A549 (cell line): Measurements from ENCODE around the gene PIH1D1. TPM values are rescaled to one million over a fixed set of nuclear protein-coding genes. Genes with fewer than 3 reads are reported as not detected.

Source experiments
- ATAC-seq, 2 experiments: fragments of 200-7000 bp in 1 of 2; fragments of >200 bp in 1 of 2; cut with Nextera tagmentation in 1 of 2; cut with Tn5 transposase in 1 of 2; 3 replicates each; pipeline versions ENCODE4 v1.8.0 to v1.9.1; 2018 to 2020; ENCODE audit warnings: mild to moderate bottlenecking in 1 of 2, moderate library complexity in 1 of 2
- CTCF ChIA-PET: fragments of 300-600 bp; sonication (Branson Sonifier 250); formaldehyde crosslinking; extraction: SDS; loops from one replicate; lab custom pipeline; 2021; ENCODE audit warnings: antibody characterized with exemption, inconsistent platforms; lab: Yijun Ruan, JAX
- POLR2A ChIA-PET: fragments of 350-600 bp; formaldehyde crosslinking; extraction: SDS; loops from one replicate; lab custom pipeline; 2021; ENCODE audit warnings: antibody characterized with exemption, inconsistent platforms; lab: Yijun Ruan, JAX
- DNase-seq, 2 experiments: peaks; one replicate each; pipeline versions ENCODE4 v3.0.0 to v3.0.0-alpha.2; 2011 to 2016; ENCODE audit warnings: low read depth in 1 of 2, low spot score in 1 of 2
- FAIRE-seq: peaks from 2 replicates; lab custom pipeline; 2011; peaks lifted over from hg19 to GRCh38; lab: Jason Lieb, UNC
- H3K27ac ChIP-seq, 2 experiments: fragments of >200 bp; sonication (Bioruptor Twin); formaldehyde crosslinking; 3 replicates each; pipeline ENCODE4 v1.5.1; 2016 to 2017
- H3K4me1 ChIP-seq: fragments of >200 bp; sonication (Bioruptor Twin); formaldehyde crosslinking; 3 replicates; pipeline ENCODE4 v1.6.1; 2016
- H3K4me2 ChIP-seq: fragments of >200 bp; sonication (Bioruptor Twin); formaldehyde crosslinking; 3 replicates; pipeline ENCODE4 v1.6.1; 2016
- H3K4me3 ChIP-seq: fragments of >200 bp; sonication (Bioruptor Twin); formaldehyde crosslinking; 3 replicates; pipeline ENCODE4 v1.5.1; 2016
- H3K9me3 ChIP-seq: fragments of >200 bp; sonication (Bioruptor Twin); formaldehyde crosslinking; 3 replicates; pipeline ENCODE4 v1.6.1; 2016
- ATOH8 ChIP-seq: fragments of 250-450 bp; sonication (Bioruptor Pico); IDR thresholded peaks from 2 replicates; pipeline ENCODE4 v1.5.0; 2020; ENCODE audit warnings: low read depth, mild to moderate bottlenecking, moderate library complexity
- CEBPB ChIP-seq, 2 experiments: fragments of >200 bp in 1 of 2; sonication (Bioruptor Twin) in 1 of 2; formaldehyde crosslinking in 1 of 2; IDR thresholded peaks; 2 replicates each; pipeline ENCODE4 v1.6.1; 2012 to 2016
- CHD2 ChIP-seq: fragments of 150-350 bp; IDR thresholded peaks from 2 replicates; pipeline ENCODE4 v1.6.1; 2014; ENCODE audit warnings: low read length; ENCODE audit not compliant: partially characterized antibody
- FOSL2 ChIP-seq, 2 experiments: fragments of 450-650 bp in 1 of 2; fragments of >200 bp in 1 of 2; sonication (Bioruptor Twin) in 1 of 2; formaldehyde crosslinking; IDR thresholded peaks; 2 replicates each; pipeline versions ENCODE4 v1.5.0 to v1.6.1; 2016 to 2020; ENCODE audit warnings: mild to moderate bottlenecking in 1 of 2, moderate library complexity in 1 of 2
- HOXA7 ChIP-seq: fragments of 250-450 bp; sonication (Bioruptor Pico); IDR thresholded peaks from 2 replicates; pipeline ENCODE4 v1.5.0; 2020; ENCODE audit warnings: mild to moderate bottlenecking, moderate library complexity
- HOXB5 ChIP-seq: fragments of 250-450 bp; sonication (Bioruptor Pico); IDR thresholded peaks from 2 replicates; pipeline ENCODE4 v1.5.0; 2020; ENCODE audit warnings: mild to moderate bottlenecking, moderate library complexity
- JUN ChIP-seq, 2 experiments: fragments of >200 bp; sonication (Bioruptor Twin); formaldehyde crosslinking; IDR thresholded peaks; 2 replicates in 1 of 2; 3 replicates in 1 of 2; pipeline ENCODE4 v1.6.1; 2016 to 2017
- KDM5A ChIP-seq: fragments of 200-600 bp; sonication (generic); IDR thresholded peaks from 2 replicates; pipeline ENCODE4 v1.6.1; 2016; ENCODE audit warnings: antibody characterized with exemption, mild to moderate bottlenecking
- MAZ ChIP-seq: fragments of 150-350 bp; IDR thresholded peaks from 2 replicates; pipeline ENCODE4 v1.6.1; 2014; ENCODE audit warnings: antibody characterized with exemption, low read depth, low read length, borderline replicate concordance
- PHF8 ChIP-seq: fragments of 200-600 bp; sonication (generic); IDR thresholded peaks from 2 replicates; pipeline ENCODE4 v1.6.1; 2016; ENCODE audit warnings: low read depth, mild to moderate bottlenecking, antibody characterized with exemption, moderate library complexity, borderline replicate concordance
- POLR2AphosphoS2 ChIP-seq: conservative IDR thresholded peaks from 2 replicates; pipeline ENCODE4 v1.6.1; 2012; ENCODE audit warnings: low read length, improper control_type of control experiment, inconsistent platforms
- RARB ChIP-seq: fragments of 250-450 bp; sonication (Bioruptor Pico); IDR thresholded peaks from 2 replicates; pipeline ENCODE4 v1.8.0; 2021; ENCODE audit warnings: mild to moderate bottlenecking, moderate library complexity
- RCOR1 ChIP-seq: fragments of 150-350 bp; IDR thresholded peaks from 2 replicates; pipeline ENCODE4 v1.6.1; 2014; ENCODE audit warnings: antibody characterized with exemption, low read length, low read depth
- RFX5 ChIP-seq: fragments of 450-650 bp; IDR thresholded peaks from 2 replicates; pipeline ENCODE4 v1.7.1; 2014; ENCODE audit warnings: antibody characterized with exemption, mild to moderate bottlenecking, moderate library complexity
- RNF2 ChIP-seq: fragments of 200-600 bp; sonication (generic); IDR thresholded peaks from 2 replicates; pipeline ENCODE4 v1.6.1; 2016; ENCODE audit warnings: low read depth, mild to moderate bottlenecking, antibody characterized with exemption, moderate library complexity, borderline replicate concordance
- TFCP2L1 ChIP-seq: fragments of 250-450 bp; sonication (Bioruptor Pico); IDR thresholded peaks from 2 replicates; pipeline ENCODE4 v1.5.0; 2021; ENCODE audit warnings: mild to moderate bottlenecking
- ZC3H11A ChIP-seq: fragments of 450-650 bp; IDR thresholded peaks from 2 replicates; pipeline ENCODE4 v1.6.1; 2014; ENCODE audit warnings: antibody characterized with exemption, mild to moderate bottlenecking
- WGBS: methylation state at CpG from one replicate; pipeline ENCODE4 v1.1.6; 2017; ENCODE audit errors: missing lambda C conversion rate; 5-methylcytosine and 5-hydroxymethylcytosine counted together
- polyA plus RNA-seq, 4 experiments: library from polyadenylated mRNA; depleted of rRNA in 3 of 4; stranded (reverse); fragments of >200 nt; fragmentation: RNase III in 1 of 4; extraction: RNeasy Plus Mini Kit Qiagen cat#74134 plus additional on column Dnase treatment in 1 of 4; gene quantifications; 2 replicates in 3 of 4; 3 replicates in 1 of 4; pipeline ENCODE4 v1.2.3, GENCODE V29; 2011 to 2017
- TF ChIP-seq, protein P1 (sequence below): fragments of >200 bp; sonication (Bioruptor Twin); formaldehyde crosslinking; IDR thresholded peaks from 3 replicates; pipeline ENCODE4 v1.5.1; 2016
- TF ChIP-seq, protein P2 (sequence below): IDR thresholded peaks from 2 replicates; pipeline ENCODE4 v1.6.1; 2012; ENCODE audit warnings: low read depth, borderline replicate concordance
- TF ChIP-seq, protein P3 (sequence below): IDR thresholded peaks from 2 replicates; pipeline ENCODE4 v1.6.1; 2012
- TF ChIP-seq, protein P4 (sequence below): fragments of 150-350 bp; IDR thresholded peaks from 2 replicates; pipeline ENCODE4 v1.6.1; 2014; ENCODE audit warnings: low read depth, mild to moderate bottlenecking, low read length
- TF ChIP-seq, protein P5 (sequence below): fragments of 200-600 bp; sonication (generic); IDR thresholded peaks from 2 replicates; pipeline ENCODE4 v1.6.1; 2016; ENCODE audit warnings: antibody characterized with exemption, mild to moderate bottlenecking, moderate library complexity

Gene PIH1D1
- polyA plus RNA-seq, 2 of the 4 experiments (the other 2 are of a cell fraction), result 89.7 to 114 TPM

- Histone ChIP-seq H3K9me3 (no peaks in the 10 kb centered on the region), H3K4me2 (peak overlapping the region; percentile 88), H3K4me1 (peaks cover 26% of the 10 kb centered on the region), H3K27ac (peak overlapping the region; percentile 27 to 79; a peak in 5 of 6 replicates), H3K4me3 (peak overlapping the region; percentile 38)
- POLR2A ChIA-PET, result interaction anchor here (0.8 to 1.0 kb wide), 2 partner anchors 12 to 35 kb away, joined by 4 to 5 read pairs; partner anchors contain the start of gene KASH5
- DNase-seq (peak; percentile 66 to 89), FAIRE-seq (no peak), ATAC-seq (peak; percentile 57 to 82)
- TF ChIP-seq, protein P1, sequence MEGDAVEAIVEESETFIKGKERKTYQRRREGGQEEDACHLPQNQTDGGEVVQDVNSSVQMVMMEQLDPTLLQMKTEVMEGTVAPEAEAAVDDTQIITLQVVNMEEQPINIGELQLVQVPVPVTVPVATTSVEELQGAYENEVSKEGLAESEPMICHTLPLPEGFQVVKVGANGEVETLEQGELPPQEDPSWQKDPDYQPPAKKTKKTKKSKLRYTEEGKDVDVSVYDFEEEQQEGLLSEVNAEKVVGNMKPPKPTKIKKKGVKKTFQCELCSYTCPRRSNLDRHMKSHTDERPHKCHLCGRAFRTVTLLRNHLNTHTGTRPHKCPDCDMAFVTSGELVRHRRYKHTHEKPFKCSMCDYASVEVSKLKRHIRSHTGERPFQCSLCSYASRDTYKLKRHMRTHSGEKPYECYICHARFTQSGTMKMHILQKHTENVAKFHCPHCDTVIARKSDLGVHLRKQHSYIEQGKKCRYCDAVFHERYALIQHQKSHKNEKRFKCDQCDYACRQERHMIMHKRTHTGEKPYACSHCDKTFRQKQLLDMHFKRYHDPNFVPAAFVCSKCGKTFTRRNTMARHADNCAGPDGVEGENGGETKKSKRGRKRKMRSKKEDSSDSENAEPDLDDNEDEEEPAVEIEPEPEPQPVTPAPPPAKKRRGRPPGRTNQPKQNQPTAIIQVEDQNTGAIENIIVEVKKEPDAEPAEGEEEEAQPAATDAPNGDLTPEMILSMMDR, result peak; percentile 61
- TF ChIP-seq CHD2, result no peak
- TF ChIP-seq, protein P2, sequence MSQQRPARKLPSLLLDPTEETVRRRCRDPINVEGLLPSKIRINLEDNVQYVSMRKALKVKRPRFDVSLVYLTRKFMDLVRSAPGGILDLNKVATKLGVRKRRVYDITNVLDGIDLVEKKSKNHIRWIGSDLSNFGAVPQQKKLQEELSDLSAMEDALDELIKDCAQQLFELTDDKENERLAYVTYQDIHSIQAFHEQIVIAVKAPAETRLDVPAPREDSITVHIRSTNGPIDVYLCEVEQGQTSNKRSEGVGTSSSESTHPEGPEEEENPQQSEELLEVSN, result peak; percentile 92
- TF ChIP-seq, protein P3, sequence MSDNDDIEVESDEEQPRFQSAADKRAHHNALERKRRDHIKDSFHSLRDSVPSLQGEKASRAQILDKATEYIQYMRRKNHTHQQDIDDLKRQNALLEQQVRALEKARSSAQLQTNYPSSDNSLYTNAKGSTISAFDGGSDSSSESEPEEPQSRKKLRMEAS, result peak; percentile 82
- no peak for TF ChIP-seq RNF2
- TF ChIP-seq PHF8, result peak; percentile 10; the same call in 1 of the 2 replicates
- 0 out of 2 replicates have a peak, but pooled peaks have one; percentile 7 for TF ChIP-seq MAZ
- TF ChIP-seq, all 56 proteins: peak for 5
- CTCF ChIA-PET, result interaction anchor here (0.9 to 13.8 kb wide), 14 partner anchors 8 to 167 kb away, joined by 3 to 141 read pairs (median 6); partner anchors contain the start of genes PIH1D1 and SLC17A7
- 2% methylated on average over 43 of the region's 58 CpGs for WGBS
Observed at GRCh38 chr19:49422407-49423070, 29.1 kb downstream of the PIH1D1 start.

- ChIA-PET POLR2A (interaction anchor here (0.8 to 1.0 kb wide), 2 partner anchors 11 to 34 kb away, joined by 4 to 5 read pairs; partner anchors contain the start of gene KASH5), CTCF (interaction anchor here (0.6 to 13.8 kb wide), 16 partner anchors 9 to 166 kb away, joined by 3 to 141 read pairs (median 4); partner anchors contain the start of genes PIH1D1 and SLC17A7)
- no peak for ATAC-seq
- Histone ChIP-seq H3K4me1 (peaks cover 26% of the 10 kb centered on the region), H3K4me3 (peak overlapping the region; percentile 38; the same call in 2 of the 3 replicates), H3K4me2 (peak overlapping the region; percentile 88), H3K27ac (no peak overlapping the region; a peak in 1 of 6 replicates), H3K9me3 (no peaks in the 10 kb centered on the region)
- no peak for FAIRE-seq
- WGBS, result 48% methylated on average over 2 of the region's 3 CpGs
- DNase-seq, result no peak
- TF ChIP-seq, protein P4, sequence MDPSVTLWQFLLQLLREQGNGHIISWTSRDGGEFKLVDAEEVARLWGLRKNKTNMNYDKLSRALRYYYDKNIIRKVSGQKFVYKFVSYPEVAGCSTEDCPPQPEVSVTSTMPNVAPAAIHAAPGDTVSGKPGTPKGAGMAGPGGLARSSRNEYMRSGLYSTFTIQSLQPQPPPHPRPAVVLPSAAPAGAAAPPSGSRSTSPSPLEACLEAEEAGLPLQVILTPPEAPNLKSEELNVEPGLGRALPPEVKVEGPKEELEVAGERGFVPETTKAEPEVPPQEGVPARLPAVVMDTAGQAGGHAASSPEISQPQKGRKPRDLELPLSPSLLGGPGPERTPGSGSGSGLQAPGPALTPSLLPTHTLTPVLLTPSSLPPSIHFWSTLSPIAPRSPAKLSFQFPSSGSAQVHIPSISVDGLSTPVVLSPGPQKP, result no peak
- TF ChIP-seq ZC3H11A, result no peak
- TF ChIP-seq JUN (IDR thresholded peaks at IDR 0.05), result no peak
- TF ChIP-seq, protein P1, result no peak
- TF ChIP-seq CEBPB (IDR thresholded peaks at IDR 0.05), result no peak
- TF ChIP-seq KDM5A, result no peak
- no peak for TF ChIP-seq RFX5
- TF ChIP-seq POLR2AphosphoS2, result no peak
- TF ChIP-seq HOXB5 (CRISPR knock-in tag), result no peak
- TF ChIP-seq HOXA7, result no peak
- no peak for TF ChIP-seq TFCP2L1 (CRISPR knock-in tag)
- no peak for TF ChIP-seq FOSL2 (IDR thresholded peaks at IDR 0.05)
- TF ChIP-seq FOSL2 (CRISPR knock-in tag; IDR thresholded peaks at IDR 0.05), result no peak
- no peak for TF ChIP-seq RCOR1
- TF ChIP-seq PHF8, result no peak
- no peak for TF ChIP-seq ATOH8 (CRISPR knock-in tag)
- no peak for TF ChIP-seq RARB (CRISPR knock-in tag)
- TF ChIP-seq, protein P5, sequence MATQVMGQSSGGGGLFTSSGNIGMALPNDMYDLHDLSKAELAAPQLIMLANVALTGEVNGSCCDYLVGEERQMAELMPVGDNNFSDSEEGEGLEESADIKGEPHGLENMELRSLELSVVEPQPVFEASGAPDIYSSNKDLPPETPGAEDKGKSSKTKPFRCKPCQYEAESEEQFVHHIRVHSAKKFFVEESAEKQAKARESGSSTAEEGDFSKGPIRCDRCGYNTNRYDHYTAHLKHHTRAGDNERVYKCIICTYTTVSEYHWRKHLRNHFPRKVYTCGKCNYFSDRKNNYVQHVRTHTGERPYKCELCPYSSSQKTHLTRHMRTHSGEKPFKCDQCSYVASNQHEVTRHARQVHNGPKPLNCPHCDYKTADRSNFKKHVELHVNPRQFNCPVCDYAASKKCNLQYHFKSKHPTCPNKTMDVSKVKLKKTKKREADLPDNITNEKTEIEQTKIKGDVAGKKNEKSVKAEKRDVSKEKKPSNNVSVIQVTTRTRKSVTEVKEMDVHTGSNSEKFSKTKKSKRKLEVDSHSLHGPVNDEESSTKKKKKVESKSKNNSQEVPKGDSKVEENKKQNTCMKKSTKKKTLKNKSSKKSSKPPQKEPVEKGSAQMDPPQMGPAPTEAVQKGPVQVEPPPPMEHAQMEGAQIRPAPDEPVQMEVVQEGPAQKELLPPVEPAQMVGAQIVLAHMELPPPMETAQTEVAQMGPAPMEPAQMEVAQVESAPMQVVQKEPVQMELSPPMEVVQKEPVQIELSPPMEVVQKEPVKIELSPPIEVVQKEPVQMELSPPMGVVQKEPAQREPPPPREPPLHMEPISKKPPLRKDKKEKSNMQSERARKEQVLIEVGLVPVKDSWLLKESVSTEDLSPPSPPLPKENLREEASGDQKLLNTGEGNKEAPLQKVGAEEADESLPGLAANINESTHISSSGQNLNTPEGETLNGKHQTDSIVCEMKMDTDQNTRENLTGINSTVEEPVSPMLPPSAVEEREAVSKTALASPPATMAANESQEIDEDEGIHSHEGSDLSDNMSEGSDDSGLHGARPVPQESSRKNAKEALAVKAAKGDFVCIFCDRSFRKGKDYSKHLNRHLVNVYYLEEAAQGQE, result no peak
Observed at GRCh38 chr19:49421878-49422202, 29.8 kb downstream of the PIH1D1 start.
